ENCODE measurements around the gene UNC93A. TPM values are rescaled to one million over a fixed set of nuclear protein-coding genes. Genes with fewer than 3 reads are reported as not detected.
"Not testable (repeated sequence)": the region's sequence is repeated elsewhere in the genome, so short reads cannot be mapped to it uniquely, and the experiment has no call there.

The UNC93A gene
- total RNA-seq, 1 experiment from 2014 or later, result not detected

DNA sequence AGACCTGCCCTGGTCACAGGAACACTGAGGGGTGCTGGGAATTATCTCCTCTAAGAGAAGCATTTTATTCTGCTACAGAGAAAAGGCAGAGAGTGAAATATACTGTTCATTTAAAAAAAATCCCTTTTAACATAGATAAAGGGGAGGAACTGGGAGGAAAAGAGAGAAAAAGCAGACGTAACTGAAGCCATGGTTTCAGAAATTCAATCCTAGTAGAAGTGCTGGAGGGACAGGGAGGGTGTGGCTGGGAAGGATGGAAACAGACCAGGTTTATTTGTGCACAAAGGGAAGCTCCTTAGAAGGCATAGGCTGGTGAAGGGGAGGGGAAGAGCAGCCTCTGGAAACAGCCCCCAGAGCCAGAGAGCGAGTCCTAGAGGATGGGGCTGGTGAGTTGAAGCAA lies 1.8 kb upstream of the UNC93A start:
- H3K27ac ChIP-seq (ENCODE audit: low read depth, low read length); H3K36me3 ChIP-seq (ENCODE audit: control insufficient read depth in 1 of 2, insufficient read depth in 2 of 2, low read length in 2 of 2); ATAC-seq; H4K20me1 ChIP-seq (ENCODE audit: insufficient read depth); H3K4me2 ChIP-seq (ENCODE audit: low read length); H3K9me2 ChIP-seq (ENCODE audit: insufficient read depth); H3K9me3 ChIP-seq (ENCODE audit: control insufficient read depth in 1 of 2, insufficient read depth in 1 of 2, low read depth in 1 of 2, low read length in 2 of 2); H3K4me1 ChIP-seq (ENCODE audit: control insufficient read depth in 1 of 2, insufficient read depth in 2 of 2, low read length in 2 of 2); H3K4me3 ChIP-seq (replicated peaks in 1 of 2; ENCODE audit: low read depth in 1 of 2, low read length in 2 of 2); DNase-seq (ENCODE audit: low read depth, low spot score); H2AFZ ChIP-seq (ENCODE audit: low read depth, low read length, poor library complexity, severe bottlenecking); BruUV-seq (replicated peaks); RAD21 ChIA-PET (ENCODE audit: low non-redundant PET in 1 of 2, low total read pairs in 2 of 2, uncharacterized antibody in 2 of 2, unreplicated experiment in 2 of 2); POLR2A ChIA-PET; H3K79me2 ChIP-seq (ENCODE audit: insufficient read depth, low read length); H3K9ac ChIP-seq (ENCODE audit: low read length); CTCF ChIA-PET: not testable (repeated sequence)
- intact Hi-C loops (cut with micrococcal nuclease), result loop anchor here (10.0 kb wide), 2 partner anchors 104 to 514 kb away; no protein-coding TSS in a partner anchor
- H3K27me3 ChIP-seq (ENCODE audit: insufficient read depth, low read length), result peaks cover 27% of the 10 kb centered on the region

DNA sequence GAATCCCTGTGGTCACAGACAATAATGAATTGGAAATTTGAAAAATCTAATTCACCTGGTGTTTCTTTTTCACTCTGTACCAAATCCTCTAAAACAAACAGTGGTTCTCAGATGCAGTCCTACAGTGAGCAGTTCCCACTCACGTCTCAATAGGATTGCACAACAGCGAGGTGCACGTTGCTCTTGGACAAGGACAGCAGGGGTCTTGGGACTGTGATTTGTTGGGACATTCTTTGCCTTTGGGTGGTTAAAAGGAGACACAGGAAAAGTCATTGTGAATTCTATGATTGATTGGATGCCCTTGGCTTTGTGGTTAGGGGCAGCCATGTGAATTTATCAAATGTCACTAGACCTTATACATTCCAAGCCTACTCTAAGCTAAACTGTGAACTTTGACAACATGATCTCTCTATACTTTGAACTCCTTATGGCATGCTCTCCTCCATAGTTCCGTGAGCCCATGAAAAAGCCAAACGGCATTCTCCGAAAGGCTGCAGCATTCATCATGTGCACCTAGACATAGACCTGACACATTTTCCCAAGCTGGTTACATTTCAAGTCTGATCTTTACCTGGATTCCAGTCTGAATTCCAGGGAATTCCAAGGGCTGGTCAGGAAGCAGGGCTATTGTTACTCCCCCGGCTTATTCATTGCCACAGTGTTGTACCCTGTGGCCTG lies 647 bp downstream of the UNC93A start:
- no peaks in the 10 kb centered on the region for H3K9me3 ChIP-seq (ENCODE audit: control insufficient read depth in 1 of 2, insufficient read depth in 1 of 2, low read depth in 1 of 2, low read length in 2 of 2)
- TF ChIP-seq, protein P1, sequence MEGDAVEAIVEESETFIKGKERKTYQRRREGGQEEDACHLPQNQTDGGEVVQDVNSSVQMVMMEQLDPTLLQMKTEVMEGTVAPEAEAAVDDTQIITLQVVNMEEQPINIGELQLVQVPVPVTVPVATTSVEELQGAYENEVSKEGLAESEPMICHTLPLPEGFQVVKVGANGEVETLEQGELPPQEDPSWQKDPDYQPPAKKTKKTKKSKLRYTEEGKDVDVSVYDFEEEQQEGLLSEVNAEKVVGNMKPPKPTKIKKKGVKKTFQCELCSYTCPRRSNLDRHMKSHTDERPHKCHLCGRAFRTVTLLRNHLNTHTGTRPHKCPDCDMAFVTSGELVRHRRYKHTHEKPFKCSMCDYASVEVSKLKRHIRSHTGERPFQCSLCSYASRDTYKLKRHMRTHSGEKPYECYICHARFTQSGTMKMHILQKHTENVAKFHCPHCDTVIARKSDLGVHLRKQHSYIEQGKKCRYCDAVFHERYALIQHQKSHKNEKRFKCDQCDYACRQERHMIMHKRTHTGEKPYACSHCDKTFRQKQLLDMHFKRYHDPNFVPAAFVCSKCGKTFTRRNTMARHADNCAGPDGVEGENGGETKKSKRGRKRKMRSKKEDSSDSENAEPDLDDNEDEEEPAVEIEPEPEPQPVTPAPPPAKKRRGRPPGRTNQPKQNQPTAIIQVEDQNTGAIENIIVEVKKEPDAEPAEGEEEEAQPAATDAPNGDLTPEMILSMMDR (IDR thresholded peaks at IDR 0.05 in 2 of 3, conservative IDR thresholded peaks at IDR 0.05 in 1 of 3; ENCODE audit: borderline replicate concordance in 1 of 3, insufficient read depth in 1 of 3, low read depth in 2 of 3, low read length in 2 of 3), result no peak
- TF ChIP-seq SIN3A (IDR thresholded peaks at IDR 0.05; ENCODE audit: low read depth) (no peak), JUND (IDR thresholded peaks at IDR 0.05) (no peak), ZNF274 (IDR thresholded peaks at IDR 0.05; ENCODE audit: low read depth, low read length) (no peak), POLR2AphosphoS5 (IDR thresholded peaks at IDR 0.05; ENCODE audit: low read depth, low read length) (no peak), EZH2 (IDR thresholded peaks at IDR 0.05) (no peak), TCF7L2 (IDR thresholded peaks at IDR 0.05; ENCODE audit: borderline replicate concordance, extremely low read depth, insufficient read depth, insufficient read length) (no peak), CBX3 (IDR thresholded peaks at IDR 0.05; ENCODE audit: low read depth) (no peak), YY1 (IDR thresholded peaks at IDR 0.05; ENCODE audit: extremely low read depth, insufficient replicate concordance, low read depth, low read length) (no peak), SP1 (IDR thresholded peaks at IDR 0.05; ENCODE audit: low read depth) (no peak)
- TF ChIP-seq, protein P2, sequence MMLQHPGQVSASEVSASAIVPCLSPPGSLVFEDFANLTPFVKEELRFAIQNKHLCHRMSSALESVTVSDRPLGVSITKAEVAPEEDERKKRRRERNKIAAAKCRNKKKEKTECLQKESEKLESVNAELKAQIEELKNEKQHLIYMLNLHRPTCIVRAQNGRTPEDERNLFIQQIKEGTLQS (IDR thresholded peaks at IDR 0.05), result no peak
- H3K79me2 ChIP-seq (ENCODE audit: insufficient read depth, low read length), result no peaks in the 10 kb centered on the region
- no peak for ATAC-seq
- ChIA-PET POLR2A (no interaction called here), CTCF (no interaction called here), RAD21 (ENCODE audit: low non-redundant PET in 1 of 2, low total read pairs in 2 of 2, uncharacterized antibody in 2 of 2, unreplicated experiment in 2 of 2) (no interaction called here)
- H3K9ac ChIP-seq (ENCODE audit: low read length), result no peak overlapping the region
- H2AFZ ChIP-seq (ENCODE audit: low read depth, low read length, poor library complexity, severe bottlenecking), result no peak overlapping the region
- H3K27ac ChIP-seq (ENCODE audit: low read depth, low read length), result no peak overlapping the region
- H3K27me3 ChIP-seq (ENCODE audit: insufficient read depth, low read length), result peaks cover 39% of the 10 kb centered on the region
- intact Hi-C loops (cut with micrococcal nuclease), result no loop called here
- no peak overlapping the region for H3K4me3 ChIP-seq (replicated peaks in 1 of 2; ENCODE audit: low read depth in 1 of 2, low read length in 2 of 2)
- H3K4me1 ChIP-seq (ENCODE audit: control insufficient read depth in 1 of 2, insufficient read depth in 2 of 2, low read length in 2 of 2), result no peaks in the 10 kb centered on the region
- no peaks in the 10 kb centered on the region for H3K36me3 ChIP-seq (ENCODE audit: control insufficient read depth in 1 of 2, insufficient read depth in 2 of 2, low read length in 2 of 2)
- BruUV-seq (replicated peaks), result no TSS peak
- DNase-seq (ENCODE audit: low read depth, low spot score), result no peak
- no peak overlapping the region for H3K4me2 ChIP-seq (ENCODE audit: low read length)
- H4K20me1 ChIP-seq (ENCODE audit: insufficient read depth), result no peaks in the 10 kb centered on the region
- no peaks in the 10 kb centered on the region for H3K9me2 ChIP-seq (ENCODE audit: insufficient read depth)

All from HCT116 (cell line).